T-helper 22 cell (primary cell): ENCODE measurements around the gene KNSTRN.

Experiments used
- DNase-seq: peaks from one replicate; pipeline ENCODE4 v3.0.0-alpha.2; 2020; ENCODE audit warnings: low read depth

KNSTRN gene

GRCh38 chr15:40435023-40435709 is 52.6 kb downstream of the KNSTRN start:
- no peak for DNase-seq

GRCh38 chr15:40435710-40436089 is 53.2 kb downstream of the KNSTRN start:
- DNase-seq = no peak

GRCh38 chr15:40436116-40436891 is 53.8 kb downstream of the KNSTRN start:
- no peak for DNase-seq

GRCh38 chr15:40436892-40437751 is 54.6 kb downstream of the KNSTRN start:
- DNase-seq = no peak

GRCh38 chr15:40437752-40438687 is 55.5 kb downstream of the KNSTRN start:
- no peak for DNase-seq

GRCh38 chr15:40438712-40439111 is 56.2 kb downstream of the KNSTRN start:
- DNase-seq = no peak

- DNase-seq = no peak
Observed at GRCh38 chr15:40439461-40439959, 57.0 kb downstream of the KNSTRN start.

GRCh38 chr15:40439960-40440742 is 57.6 kb downstream of the KNSTRN start:
- no peak for DNase-seq

- DNase-seq = peak; percentile 89
Observed at GRCh38 chr15:40440743-40441564, 58.4 kb downstream of the KNSTRN start, which contains the start of gene BAHD1. Gene BAHD1 (plus strand): TSS chr15:40440953. CDS start chr15:40458465, 17,512 bp downstream.

GRCh38 chr15:40441565-40442531 is 59.3 kb downstream of the KNSTRN start:
- DNase-seq = no peak

GRCh38 chr15:40443255-40443654 is 60.7 kb downstream of the KNSTRN start:
- no peak for DNase-seq

- no peak for DNase-seq
Observed at GRCh38 chr15:40443846-40444245, 61.3 kb downstream of the KNSTRN start.
